ENCODE measurements around the gene TRMT112.

Gene TRMT112

DNA sequence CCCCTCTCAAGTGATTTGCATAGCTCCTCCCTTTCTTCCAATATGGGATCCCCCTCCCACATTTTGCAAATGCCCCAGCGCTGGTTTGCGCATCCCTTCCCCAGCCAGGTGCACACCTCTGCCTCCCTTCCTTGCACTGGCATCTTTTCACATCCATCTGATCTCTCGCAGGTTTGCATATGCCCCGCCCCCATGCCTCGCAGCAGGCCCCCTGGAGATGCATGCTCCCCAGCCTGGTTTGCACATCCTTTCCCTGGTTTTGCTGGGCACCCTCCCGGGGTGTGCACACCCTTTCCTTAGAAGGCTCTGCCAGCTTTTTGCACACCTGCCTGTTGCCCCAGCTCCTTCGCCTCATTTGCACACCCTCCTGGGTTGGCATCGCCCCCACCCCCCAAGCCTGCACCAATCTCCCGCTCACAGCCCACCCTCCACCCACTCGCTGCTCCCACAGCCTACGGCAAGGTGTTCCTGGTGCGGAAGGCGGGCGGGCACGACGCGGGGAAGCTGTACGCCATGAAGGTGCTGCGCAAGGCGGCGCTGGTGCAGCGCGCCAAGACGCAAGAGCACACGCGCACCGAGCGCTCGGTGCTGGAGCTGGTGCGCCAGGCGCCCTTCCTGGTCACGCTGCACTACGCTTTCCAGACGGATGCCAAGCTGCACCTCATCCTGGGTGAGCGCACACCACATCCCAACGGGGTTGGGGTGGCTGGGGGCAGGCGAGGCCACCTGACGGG, 42.5 kb upstream of the TRMT112 start:
- TF ChIP-seq CEBPB (IDR thresholded peaks at IDR 0.05) (no peak), MAX (IDR thresholded peaks at IDR 0.05) (no peak), TEAD4 (IDR thresholded peaks at IDR 0.05) (no peak), YY1 (IDR thresholded peaks at IDR 0.05; ENCODE audit: low read depth) (no peak), NFIC (IDR thresholded peaks at IDR 0.05) (no peak), ZBTB7A (IDR thresholded peaks at IDR 0.05; ENCODE audit: low read depth) (no peak), FOXM1 (IDR thresholded peaks at IDR 0.05; ENCODE audit: borderline replicate concordance, low read depth) (no peak), EP300 (IDR thresholded peaks at IDR 0.05; ENCODE audit: borderline replicate concordance) (no peak), TAF1 (IDR thresholded peaks at IDR 0.05; ENCODE audit: low read depth) (no peak)
- TF ChIP-seq, protein P1, sequence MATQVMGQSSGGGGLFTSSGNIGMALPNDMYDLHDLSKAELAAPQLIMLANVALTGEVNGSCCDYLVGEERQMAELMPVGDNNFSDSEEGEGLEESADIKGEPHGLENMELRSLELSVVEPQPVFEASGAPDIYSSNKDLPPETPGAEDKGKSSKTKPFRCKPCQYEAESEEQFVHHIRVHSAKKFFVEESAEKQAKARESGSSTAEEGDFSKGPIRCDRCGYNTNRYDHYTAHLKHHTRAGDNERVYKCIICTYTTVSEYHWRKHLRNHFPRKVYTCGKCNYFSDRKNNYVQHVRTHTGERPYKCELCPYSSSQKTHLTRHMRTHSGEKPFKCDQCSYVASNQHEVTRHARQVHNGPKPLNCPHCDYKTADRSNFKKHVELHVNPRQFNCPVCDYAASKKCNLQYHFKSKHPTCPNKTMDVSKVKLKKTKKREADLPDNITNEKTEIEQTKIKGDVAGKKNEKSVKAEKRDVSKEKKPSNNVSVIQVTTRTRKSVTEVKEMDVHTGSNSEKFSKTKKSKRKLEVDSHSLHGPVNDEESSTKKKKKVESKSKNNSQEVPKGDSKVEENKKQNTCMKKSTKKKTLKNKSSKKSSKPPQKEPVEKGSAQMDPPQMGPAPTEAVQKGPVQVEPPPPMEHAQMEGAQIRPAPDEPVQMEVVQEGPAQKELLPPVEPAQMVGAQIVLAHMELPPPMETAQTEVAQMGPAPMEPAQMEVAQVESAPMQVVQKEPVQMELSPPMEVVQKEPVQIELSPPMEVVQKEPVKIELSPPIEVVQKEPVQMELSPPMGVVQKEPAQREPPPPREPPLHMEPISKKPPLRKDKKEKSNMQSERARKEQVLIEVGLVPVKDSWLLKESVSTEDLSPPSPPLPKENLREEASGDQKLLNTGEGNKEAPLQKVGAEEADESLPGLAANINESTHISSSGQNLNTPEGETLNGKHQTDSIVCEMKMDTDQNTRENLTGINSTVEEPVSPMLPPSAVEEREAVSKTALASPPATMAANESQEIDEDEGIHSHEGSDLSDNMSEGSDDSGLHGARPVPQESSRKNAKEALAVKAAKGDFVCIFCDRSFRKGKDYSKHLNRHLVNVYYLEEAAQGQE (IDR thresholded peaks at IDR 0.05; ENCODE audit: low read depth): no peak
- TF ChIP-seq, protein P2, sequence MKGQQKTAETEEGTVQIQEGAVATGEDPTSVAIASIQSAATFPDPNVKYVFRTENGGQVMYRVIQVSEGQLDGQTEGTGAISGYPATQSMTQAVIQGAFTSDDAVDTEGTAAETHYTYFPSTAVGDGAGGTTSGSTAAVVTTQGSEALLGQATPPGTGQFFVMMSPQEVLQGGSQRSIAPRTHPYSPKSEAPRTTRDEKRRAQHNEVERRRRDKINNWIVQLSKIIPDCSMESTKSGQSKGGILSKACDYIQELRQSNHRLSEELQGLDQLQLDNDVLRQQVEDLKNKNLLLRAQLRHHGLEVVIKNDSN (IDR thresholded peaks at IDR 0.05): no peak

- TF ChIP-seq EP300 (IDR thresholded peaks at IDR 0.05; ENCODE audit: borderline replicate concordance): no peak
- TF ChIP-seq TEAD4 (IDR thresholded peaks at IDR 0.05): no peak
- TF ChIP-seq MAX (IDR thresholded peaks at IDR 0.05): peak; percentile 89
- no peak for TF ChIP-seq RAD21 (IDR thresholded peaks at IDR 0.05; ENCODE audit: low read depth)
- TF ChIP-seq CEBPB (IDR thresholded peaks at IDR 0.05): no peak
- TF ChIP-seq, protein P2 (IDR thresholded peaks at IDR 0.05): no peak
- TF ChIP-seq ZBTB7A (IDR thresholded peaks at IDR 0.05; ENCODE audit: low read depth): peak; percentile 68
- no peak for TF ChIP-seq NFIC (IDR thresholded peaks at IDR 0.05)
- TF ChIP-seq CREB1 (IDR thresholded peaks at IDR 0.05; ENCODE audit: low read depth): no peak
- peak; percentile 81 for TF ChIP-seq YY1 (IDR thresholded peaks at IDR 0.05; ENCODE audit: low read depth)
- peak; percentile 59; the same call in 1 of the 2 replicates for TF ChIP-seq TCF12 (IDR thresholded peaks at IDR 0.05; ENCODE audit: low read depth)
- TF ChIP-seq EGR1 (IDR thresholded peaks at IDR 0.05): 0 out of 2 replicates have a peak, but pooled peaks have one; percentile 18
- peak; percentile 36; the same call in 1 of the 2 replicates for TF ChIP-seq TAF1 (IDR thresholded peaks at IDR 0.05; ENCODE audit: low read depth)
These were observed 41.8 kb upstream of the TRMT112 start, which contains the start of gene RPS6KA4 for GRCh38 chr11:64358907-64359711. Gene RPS6KA4 (plus strand): TSS chr11:64359162. CDS start chr11:64359236, 74 bp downstream.

GRCh38 chr11:64358536-64358906, 41.2 kb upstream of the TRMT112 start:
- TF ChIP-seq TAF1 (IDR thresholded peaks at IDR 0.05; ENCODE audit: low read depth): no peak
- no peak for TF ChIP-seq EGR1 (IDR thresholded peaks at IDR 0.05)
- TF ChIP-seq EP300 (IDR thresholded peaks at IDR 0.05; ENCODE audit: borderline replicate concordance): no peak
- TF ChIP-seq MAX (IDR thresholded peaks at IDR 0.05): no peak
- no peak for TF ChIP-seq FOXM1 (IDR thresholded peaks at IDR 0.05; ENCODE audit: borderline replicate concordance, low read depth)
- TF ChIP-seq YY1 (IDR thresholded peaks at IDR 0.05; ENCODE audit: low read depth): no peak

DNA sequence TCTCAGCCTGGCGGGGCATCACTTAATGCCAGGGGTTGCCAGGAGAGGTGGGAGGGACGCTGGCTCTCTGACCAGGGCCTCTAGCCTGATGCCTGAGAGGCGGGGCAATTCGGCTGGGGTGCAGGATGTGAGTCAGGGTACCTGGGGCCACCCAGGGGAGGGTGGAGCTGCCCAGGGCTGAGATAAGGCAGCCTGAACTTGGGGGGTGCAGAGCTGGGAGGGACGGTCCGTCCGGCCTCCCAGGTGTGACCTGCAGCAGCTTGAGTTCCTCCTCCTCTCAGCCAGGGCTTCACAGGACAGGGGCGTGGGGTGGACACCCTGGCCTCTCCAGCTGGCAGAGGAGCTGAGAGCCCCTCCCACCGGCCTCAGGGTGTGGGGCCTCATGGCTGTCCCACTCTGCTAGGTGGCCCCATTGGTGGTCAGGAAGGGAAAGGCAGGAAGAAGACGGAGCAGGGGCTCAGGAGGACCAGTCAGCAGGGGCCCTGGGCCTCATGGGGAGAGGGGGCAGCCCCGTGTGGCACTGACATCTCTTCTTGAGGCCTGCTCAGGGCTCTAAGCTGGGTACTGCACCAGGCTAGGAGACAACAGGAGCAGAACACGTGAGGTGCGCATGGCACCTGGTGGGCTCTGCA, 40.7 kb upstream of the TRMT112 start:
- no peak for TF ChIP-seq EP300 (IDR thresholded peaks at IDR 0.05; ENCODE audit: borderline replicate concordance)
- TF ChIP-seq TCF12 (IDR thresholded peaks at IDR 0.05; ENCODE audit: low read depth): no peak

- no peak for TF ChIP-seq MAX (IDR thresholded peaks at IDR 0.05)
- TF ChIP-seq NFIC (IDR thresholded peaks at IDR 0.05): no peak
- TF ChIP-seq TEAD4 (IDR thresholded peaks at IDR 0.05): no peak
- TF ChIP-seq YY1 (IDR thresholded peaks at IDR 0.05; ENCODE audit: low read depth): no peak
- TF ChIP-seq TCF12 (IDR thresholded peaks at IDR 0.05; ENCODE audit: low read depth): no peak
- TF ChIP-seq TAF1 (IDR thresholded peaks at IDR 0.05; ENCODE audit: low read depth): no peak
- TF ChIP-seq, protein P1 (IDR thresholded peaks at IDR 0.05; ENCODE audit: low read depth): no peak
These were observed 40.1 kb upstream of the TRMT112 start for GRCh38 chr11:64357446-64357845.

All from Ishikawa (cell line).